HL-60 (cell line): ENCODE data around the gene GRID1.

Source experiments
- CTCF ChIP-seq: IDR thresholded peaks from one replicate; pipeline ENCODE4 v1.5.1; 2011; ENCODE audit warnings: low read length, control low read depth, inconsistent platforms; ENCODE audit not compliant: insufficient read depth
- GABPA ChIP-seq: IDR thresholded peaks from 2 replicates; pipeline ENCODE4 v1.6.1; 2012; ENCODE audit warnings: low read depth
- POLR2AphosphoS5 ChIP-seq: IDR thresholded peaks from 2 replicates; pipeline ENCODE4 v1.6.1; 2012; ENCODE audit warnings: low read depth
- SPI1 ChIP-seq: IDR thresholded peaks from 2 replicates; pipeline ENCODE4 v1.6.1; 2012; ENCODE audit warnings: low read depth, mild to moderate bottlenecking, borderline replicate concordance

GRCh38 chr10:86169066-86169465 is 197.5 kb downstream of the GRID1 start:
- TF ChIP-seq CTCF: no peak
- no peak for TF ChIP-seq GABPA
- TF ChIP-seq POLR2AphosphoS5: no peak
- no peak for TF ChIP-seq SPI1
